ENCODE results near the gene ARL14EP.

ARL14EP gene

GRCh38 chr11:30322826-30323710, at the start of gene ARL14EP:
ARL14EP (plus strand) TSS chr11:30323104; CDS start chr11:30330949, 7,845 bp downstream.
- TF ChIP-seq CTCF (IDR thresholded peaks at IDR 0.05; ENCODE audit: low read depth, low read length, missing control alignments): no peak
- peak within 1 kb of the TSS; percentile 72 for H3K4me3 ChIP-seq (ENCODE audit: low read depth, low read length)
- peak; percentile 93 for DNase-seq (ENCODE audit: low read depth)

GRCh38 chr11:30277176-30277575, 45.7 kb upstream of the ARL14EP start:
- no peak for TF ChIP-seq CTCF (IDR thresholded peaks at IDR 0.05; ENCODE audit: low read depth, low read length, missing control alignments)
- DNase-seq (ENCODE audit: low read depth): no peak
- H3K4me3 ChIP-seq (ENCODE audit: low read depth, low read length): no peak overlapping the region

- no peak for DNase-seq (ENCODE audit: low read depth)
- H3K4me3 ChIP-seq (ENCODE audit: low read depth, low read length): no peak overlapping the region
- no peak for TF ChIP-seq CTCF (IDR thresholded peaks at IDR 0.05; ENCODE audit: low read depth, low read length, missing control alignments)
Measured at GRCh38 chr11:30279796-30280195, 43.1 kb upstream of the ARL14EP start.

- H3K4me3 ChIP-seq (ENCODE audit: low read depth, low read length): no peak overlapping the region
- TF ChIP-seq CTCF (IDR thresholded peaks at IDR 0.05; ENCODE audit: low read depth, low read length, missing control alignments): no peak
- no peak for DNase-seq (ENCODE audit: low read depth)
Measured at GRCh38 chr11:30281476-30282288, 41.2 kb upstream of the ARL14EP start.

- no peak for TF ChIP-seq CTCF (IDR thresholded peaks at IDR 0.05; ENCODE audit: low read depth, low read length, missing control alignments)
- DNase-seq (ENCODE audit: low read depth): no peak
- no peak overlapping the region for H3K4me3 ChIP-seq (ENCODE audit: low read depth, low read length)
Measured at GRCh38 chr11:30282289-30282631, 40.6 kb upstream of the ARL14EP start.

- no peak for TF ChIP-seq CTCF (IDR thresholded peaks at IDR 0.05; ENCODE audit: low read depth, low read length, missing control alignments)
- no peak overlapping the region for H3K4me3 ChIP-seq (ENCODE audit: low read depth, low read length)
- DNase-seq (ENCODE audit: low read depth): no peak
Measured at GRCh38 chr11:30284836-30285235, 38.1 kb upstream of the ARL14EP start.
